Heart left ventricle (tissue), 16 donors: ENCODE data around the gene TSC22D4. TPM values are rescaled to one million over a fixed set of nuclear protein-coding genes. Genes with fewer than 3 reads are reported as not detected.

Source experiments
- ATAC-seq, 4 donors: fragments of 200-7000 bp; cut with Tn5 transposase; one replicate each; pipeline ENCODE4 v1.9.1; 2020 to 2022; ENCODE audit warnings: moderate library complexity in 4 of 4, mild to moderate bottlenecking in 3 of 4, moderate number of reproducible peaks in 1 of 4
- DNase-seq, 5 donors: peaks; one replicate each; pipeline ENCODE4 v3.0.0-alpha.2; 2020
- H3K27ac ChIP-seq, 12 donors: fragments of 200-600 bp; sonication (generic) in 4 of 12; one replicate each; pipeline versions ENCODE4 v1.5.0 to v1.8.0; 2016 to 2022; ENCODE audit warnings: mild to moderate bottlenecking in 2 of 12
- H3K27me3 ChIP-seq, 9 donors: fragments of 200-600 bp; sonication (generic) in 2 of 9; one replicate each; pipeline versions ENCODE4 v1.5.1 to v1.8.0; 2016 to 2022; ENCODE audit warnings: mild to moderate bottlenecking in 3 of 9
- H3K36me3 ChIP-seq, 9 donors: fragments of 200-600 bp; sonication (generic) in 2 of 9; one replicate each; pipeline versions ENCODE4 v1.5.0 to v1.8.0; 2018 to 2022; ENCODE audit warnings: mild to moderate bottlenecking in 2 of 9
- H3K4me1 ChIP-seq, 12 donors: fragments of 200-600 bp; sonication (generic) in 4 of 12; one replicate each; pipeline versions ENCODE4 v1.5.0 to v1.8.0; 2016 to 2022; ENCODE audit warnings: mild to moderate bottlenecking in 3 of 12
- H3K4me3 ChIP-seq, 12 donors: fragments of 200-600 bp; sonication (generic) in 4 of 12; one replicate each; pipeline versions ENCODE4 v1.5.0 to v1.8.0; 2017 to 2022; ENCODE audit warnings: mild to moderate bottlenecking in 9 of 12, moderate library complexity in 4 of 12
- H3K9me3 ChIP-seq, 12 donors: fragments of 200-600 bp; sonication (generic) in 4 of 12; one replicate each; pipeline versions ENCODE4 v1.5.0 to v1.8.0; 2016 to 2022; ENCODE audit warnings: mild to moderate bottlenecking in 1 of 12
- CTCF ChIP-seq, 12 donors: fragments of 200-600 bp; sonication (generic) in 4 of 12; IDR thresholded peaks; one replicate each; pipeline versions ENCODE4 v1.5.0 to v1.8.0; 2018 to 2022; ENCODE audit warnings: antibody characterized with exemption in 12 of 12, mild to moderate bottlenecking in 5 of 12
- POLR2A ChIP-seq, 2 donors: fragments of 450-650 bp; IDR thresholded peaks; one replicate each; pipeline ENCODE4 v1.6.1; 2017; ENCODE audit warnings: antibody characterized with exemption in 2 of 2, mild to moderate bottlenecking in 2 of 2, moderate library complexity in 2 of 2
- WGBS, 4 donors: extraction: QIAGEN DNeasy Blood & Tissue Kit in 2 of 4; methylation state at CpG; one replicate each; pipeline versions ENCODE4 v1.1.5 to v1.1.7; 2013 to 2018; 5-methylcytosine and 5-hydroxymethylcytosine counted together
- intact Hi-C, 10 donors: fragments of 100-400 bp; cut with DNase I; formaldehyde crosslinking; loops; one replicate each; pipeline versions ENCODE4 v1.11.1 to v1.14.2; 2022
- polyA plus RNA-seq, 2 donors: library from polyadenylated mRNA; stranded (reverse); fragments of 200-250 nt; gene quantifications; one replicate each; pipeline ENCODE4 v1.2.3, GENCODE V29; 2013
- total RNA-seq, 9 donors: library from RNA; depleted of rRNA in 2 of 9; stranded (reverse); fragments of >200 nt in 2 of 9; fragmentation: NEBNext Ultra II Directional in 3 of 9; extraction: Animal tissue kit (Norgen Biotek cat#: 25700) in 3 of 9; gene quantifications; one replicate each; pipeline versions ENCODE4 v1.1.0 to v1.2.4, GENCODE V29; 2016 to 2023
- donor health status: ischemic (EF 13 %, LVEDD 7.1; RV severe dilation, severe dysfunction).
- donor health status: healthy with polysubstance abuse.
- donor health status: DM: no; HTN: yes; CAD: no.
- donor health status: DM: no; HTN: no; CAD: no.
- donor health status: ischemic (EF 25% LVEDD 6.9; RV normal size, moderate dysfunction).
- donor health status: ischemic (EF 25% LVEDD 5.7; RV mildly dilated, moderate dysfunction).
- donor health status: healthy.
- donor health status: DM: yes; HTN: yes; CAD: no.
- donor health status: ischemic (EF 35%, LVEDD 5.7; RV mildly dilated, moderate dysfunction).
- donor health status: nonischemic (EF 11% LVEDD 7.7; RV severe dilation, severe dysfunction).
- donor health status: DM: yes; HTN: yes; CAD: no.
- donor health status: PGD.
- donor health status: ischemic (EF 29% LVEDD 5.4; RV normal size, mild dysfunction).
- donor health status: nonischemic (EF 23%, LVEDD 6.1; RV moderate dilation, normal function).

Gene TSC22D4
- total and polyA plus RNA-seq, 11 donors = 41.8 to 55.5 (median 47.0) TPM

- intact Hi-C loops = loop anchor here in 1 of 10 donors (5.0 kb wide), 1 partner anchor 50 kb away; the partner anchor contains the start of gene AGFG2
These were observed 7.9 kb upstream of the TSC22D4 start for GRCh38 chr7:100486753-100487446.

DNA sequence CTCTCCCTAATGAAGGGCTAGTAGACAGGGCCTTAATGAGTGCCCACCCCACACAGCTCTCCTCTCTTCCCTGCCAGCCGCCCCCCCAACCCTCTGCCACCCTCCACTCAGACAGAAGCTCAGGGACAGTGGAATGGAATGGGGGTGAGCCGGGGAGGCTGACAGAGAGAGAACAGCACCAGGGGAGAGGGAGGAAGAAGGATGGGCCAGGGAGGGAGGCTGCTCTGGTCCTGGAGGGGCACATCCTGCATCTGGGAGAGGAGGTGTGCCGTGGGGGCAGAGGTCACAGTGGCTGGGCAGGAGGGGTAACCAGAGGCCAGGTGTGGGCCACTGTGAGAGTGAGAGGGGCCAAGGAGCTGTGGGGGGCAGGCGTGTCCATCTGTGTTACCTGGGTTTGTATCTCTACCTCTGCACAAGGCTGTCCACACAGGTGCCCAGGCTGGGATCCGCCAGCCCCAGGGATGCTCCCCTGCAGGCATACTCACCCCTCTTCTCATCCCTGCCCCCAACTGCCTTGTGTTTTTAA, 7.2 kb upstream of the TSC22D4 start:
- no peak overlapping the region for H3K4me3 ChIP-seq
- H3K27me3 ChIP-seq = no peaks in the 10 kb centered on the region
- DNase-seq (peak in 1 of 5 donors; percentile 21), ATAC-seq (no peak)
- no peaks in the 10 kb centered on the region for H3K9me3 ChIP-seq
- no peak overlapping the region for H3K27ac ChIP-seq
- H3K36me3 ChIP-seq = no peaks in the 10 kb centered on the region
- 86 to 92% (median 89%) methylated on average over 5 of the region's 5 CpGs for WGBS, 4 donors
- TF ChIP-seq CTCF (IDR thresholded peaks at IDR 0.05) (no peak), POLR2A (IDR thresholded peaks at IDR 0.05) (no peak)
- intact Hi-C loops = loop anchor here in 1 of 10 donors (5.0 kb wide), 1 partner anchor 51 kb away; the partner anchor contains the start of gene AGFG2
- peaks cover 0 to 27% (median 7%) of the 10 kb centered on the region in 12 donors for H3K4me1 ChIP-seq

More at GRCh38 chr7:100486753-100487446, 7.9 kb upstream of the TSC22D4 start:
- Histone ChIP-seq H3K9me3 (no peaks in the 10 kb centered on the region), H3K4me3 (no peak overlapping the region), H3K4me1 (peaks cover 0 to 27% (median 7%) of the 10 kb centered on the region in 12 donors), H3K36me3 (no peaks in the 10 kb centered on the region), H3K27ac (no peak overlapping the region), H3K27me3 (no peaks in the 10 kb centered on the region)
- no peak for TF ChIP-seq POLR2A (IDR thresholded peaks at IDR 0.05)
- TF ChIP-seq CTCF (IDR thresholded peaks at IDR 0.05) = no peak
- ATAC-seq (no peak), DNase-seq (peak in 1 of 5 donors; percentile 13)
- 82 to 88% (median 86%) methylated on average over 27 to 30 of the region's 30 CpGs for WGBS, 4 donors

GRCh38 chr7:100485471-100485876, 6.5 kb upstream of the TSC22D4 start:
- no peaks in the 10 kb centered on the region for H3K9me3 ChIP-seq
- ATAC-seq (peak in 1 of 4 donors; percentile 21), DNase-seq (no peak)
- no peaks in the 10 kb centered on the region for H3K36me3 ChIP-seq
- TF ChIP-seq POLR2A (IDR thresholded peaks at IDR 0.05) = no peak
- TF ChIP-seq CTCF (IDR thresholded peaks at IDR 0.05) = no peak
- intact Hi-C loops = loop anchor here in 1 of 10 donors (5.0 kb wide), 1 partner anchor 52 kb away; the partner anchor contains the start of gene AGFG2
- H3K4me3 ChIP-seq = no peak overlapping the region
- H3K27ac ChIP-seq = no peak overlapping the region
- no peaks in the 10 kb centered on the region for H3K27me3 ChIP-seq
- H3K4me1 ChIP-seq = peaks cover 0 to 27% (median 7%) of the 10 kb centered on the region in 12 donors
- 56 to 75% (median 60%) methylated on average over 4 of the region's 4 CpGs for WGBS, 4 donors

GRCh38 chr7:100484673-100485045, 5.6 kb upstream of the TSC22D4 start:
- DNase-seq (no peak), ATAC-seq (no peak)
- no peak for TF ChIP-seq POLR2A (IDR thresholded peaks at IDR 0.05)
- TF ChIP-seq CTCF (IDR thresholded peaks at IDR 0.05) = no peak
- Histone ChIP-seq H3K27ac (peak overlapping the region in 1 of 12 donors; percentile 56), H3K27me3 (no peaks in the 10 kb centered on the region), H3K4me1 (peaks cover 0 to 28% (median 8%) of the 10 kb centered on the region in 12 donors), H3K9me3 (no peaks in the 10 kb centered on the region), H3K4me3 (no peak overlapping the region), H3K36me3 (no peaks in the 10 kb centered on the region)
- intact Hi-C loops = loop anchor here in 3 of 10 donors (5.0 kb wide), 3 partner anchors 53 to 73 kb away; partner anchors contain the start of gene AGFG2 (in 1 of the 3)
- WGBS, 4 donors = 92 to 97% (median 93%) methylated on average over 6 of the region's 6 CpGs
